Measurements from ENCODE around the gene DOCK7.
"Not testable (repeated sequence)": the region's sequence is repeated elsewhere in the genome, so short reads cannot be mapped to it uniquely, and the experiment has no call there.

DNA sequence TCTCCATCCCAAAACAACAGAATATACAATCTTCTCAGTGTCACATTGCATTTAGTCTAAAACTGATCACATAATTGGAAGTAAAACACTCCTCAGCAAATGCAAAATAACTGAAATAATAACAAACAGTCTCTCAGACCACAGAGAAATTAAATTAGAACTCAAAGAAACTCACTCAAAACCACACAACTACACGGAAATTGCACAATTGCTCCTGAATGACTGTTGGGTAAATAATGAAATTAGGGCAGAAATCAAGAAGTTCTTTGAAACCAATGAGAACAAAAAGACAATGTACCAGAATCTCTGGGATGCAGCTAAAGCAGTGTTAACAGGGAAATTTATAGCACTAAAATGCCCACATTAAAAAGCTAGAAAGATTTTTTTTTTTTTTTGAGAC is 120.3 kb downstream of the DOCK7 start:
- TF ChIP-seq POLR2AphosphoS5 (IDR thresholded peaks at IDR 0.05; ENCODE audit: borderline replicate concordance, low read depth, low read length); EZH2 (IDR thresholded peaks at IDR 0.05): not testable (repeated sequence)
